Dedifferentiated amniotic fluid mesenchymal stem cell (primary cell): ENCODE data around the gene MICOS13.

Source experiments
- DNase-seq: peaks from one replicate; pipeline ENCODE4 v3.0.0-alpha.2; 2016; ENCODE audit errors: extremely low spot score

Gene MICOS13

GRCh38 chr19:5687360-5688198, 7.3 kb upstream of the MICOS13 start:
- no peak for DNase-seq

- DNase-seq = peak; percentile 82
Observed at GRCh38 chr19:5686647-5687359, 6.5 kb upstream of the MICOS13 start.

GRCh38 chr19:5686326-5686646, 6.0 kb upstream of the MICOS13 start:
- no peak for DNase-seq

- DNase-seq = no peak
Observed at GRCh38 chr19:5684694-5685430, 4.5 kb upstream of the MICOS13 start.

GRCh38 chr19:5683177-5683886, 3.0 kb upstream of the MICOS13 start:
- DNase-seq = no peak

- DNase-seq = no peak
Observed at GRCh38 chr19:5682107-5682482, 1.8 kb upstream of the MICOS13 start.

GRCh38 chr19:5681391-5682106, 1.2 kb upstream of the MICOS13 start:
- no peak for DNase-seq

- DNase-seq = peak; percentile 19
Observed at GRCh38 chr19:5680084-5680436, 256 bp downstream of the MICOS13 start.

- no peak for DNase-seq
Observed at GRCh38 chr19:5679289-5680083, 830 bp downstream of the MICOS13 start.

GRCh38 chr19:5678071-5678718, 2.1 kb downstream of the MICOS13 start:
- no peak for DNase-seq

GRCh38 chr19:5677580-5677979, 2.7 kb downstream of the MICOS13 start:
- no peak for DNase-seq

- DNase-seq = no peak
Observed at GRCh38 chr19:5677136-5677535, 3.2 kb downstream of the MICOS13 start.

- no peak for DNase-seq
Observed at GRCh38 chr19:5676772-5677105, 3.6 kb downstream of the MICOS13 start.

- no peak for DNase-seq
Observed at GRCh38 chr19:5676105-5676771, 4.1 kb downstream of the MICOS13 start.

GRCh38 chr19:5674714-5675113, 5.6 kb downstream of the MICOS13 start:
- DNase-seq = no peak

GRCh38 chr19:5673752-5674151, 6.6 kb downstream of the MICOS13 start:
- DNase-seq = no peak

GRCh38 chr19:5672708-5673459, 7.4 kb downstream of the MICOS13 start:
- DNase-seq = no peak

- no peak for DNase-seq
Observed at GRCh38 chr19:5671600-5671999, 8.7 kb downstream of the MICOS13 start.

GRCh38 chr19:5669212-5669611, 11.1 kb downstream of the MICOS13 start:
- DNase-seq = no peak
